Stimulated activated CD8-positive, alpha-beta memory T cell treated with anti-CD3 and anti-CD28 coated beads, Interleukin-7, amount 100 ng/mL, for 48 hours (primary cell): ENCODE data around the gene UBXN10.
A peak's percentile ranks its signal among the peaks of the same experiment; 100 is the strongest.

Source experiments
- DNase-seq, 2 donors: peaks; one replicate each; pipeline ENCODE4 v3.0.0-alpha.2; 2020; ENCODE audit warnings: low read depth in 1 of 2; ENCODE audit errors: extremely low read depth in 1 of 2

UBXN10 gene, protein sequence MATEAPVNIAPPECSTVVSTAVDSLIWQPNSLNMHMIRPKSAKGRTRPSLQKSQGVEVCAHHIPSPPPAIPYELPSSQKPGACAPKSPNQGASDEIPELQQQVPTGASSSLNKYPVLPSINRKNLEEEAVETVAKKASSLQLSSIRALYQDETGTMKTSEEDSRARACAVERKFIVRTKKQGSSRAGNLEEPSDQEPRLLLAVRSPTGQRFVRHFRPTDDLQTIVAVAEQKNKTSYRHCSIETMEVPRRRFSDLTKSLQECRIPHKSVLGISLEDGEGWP

DNA sequence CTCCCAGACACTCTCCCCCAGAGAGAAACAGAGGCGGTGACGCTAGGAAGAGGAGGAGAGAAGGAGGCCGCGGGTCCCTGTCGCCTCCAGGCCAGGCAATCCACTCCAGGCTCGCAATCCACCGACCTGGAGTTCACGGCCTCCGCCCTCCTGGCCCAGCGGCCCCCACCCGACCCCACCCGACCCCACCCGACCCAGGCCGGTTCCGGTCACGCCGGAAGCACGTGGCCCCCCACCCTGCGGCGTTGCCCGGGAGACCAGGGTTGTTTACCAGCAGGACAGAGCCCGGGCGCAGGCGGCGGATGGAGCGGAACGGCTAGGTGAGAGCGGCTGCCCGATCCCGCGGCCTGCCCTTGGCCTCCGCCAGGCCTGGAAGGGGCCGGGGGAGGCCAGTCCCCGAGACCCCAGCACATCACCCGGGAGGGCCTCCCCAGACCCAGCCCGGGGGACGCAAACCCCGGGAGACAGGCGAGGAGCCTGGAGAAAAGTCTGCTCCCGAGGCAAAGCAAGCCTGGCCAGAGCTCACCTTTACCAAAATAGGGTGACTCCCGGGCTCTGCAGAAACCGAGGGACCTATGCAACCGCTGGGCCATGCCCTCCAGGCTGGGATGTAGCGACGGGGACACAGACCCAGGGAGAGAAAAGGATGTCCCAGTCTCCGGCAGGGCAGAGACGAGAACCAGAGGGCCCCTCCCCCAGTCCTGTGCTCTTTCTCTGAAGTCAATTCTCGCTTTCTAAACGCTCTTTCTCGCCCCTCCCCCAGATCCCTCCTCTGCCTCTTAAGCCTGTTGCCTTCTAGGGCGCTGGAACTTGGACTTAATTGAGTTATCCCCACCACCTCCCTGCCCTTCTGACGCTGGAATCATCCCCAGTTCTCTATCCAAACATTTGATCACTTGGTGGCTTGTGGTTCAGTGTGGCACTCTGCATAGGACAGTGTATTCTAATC lies at the start of gene UBXN10, which contains the start of gene PLA2G2C:
TSS of gene UBXN10 (plus strand) at position 263 of the 949 bp plus-strand sequence. CDS start 4,466 bp downstream, outside the sequence.
TSS of gene PLA2G2C (minus strand) at position 685 of the 949 bp plus-strand sequence. CDS start 9,155 bp downstream, outside the sequence.
- peak; percentile 41 to 70 for DNase-seq

GRCh38 chr1:20136249-20136648 lies 49.6 kb upstream of the UBXN10 start:
- DNase-seq, result no peak

GRCh38 chr1:20137055-20137454 lies 48.8 kb upstream of the UBXN10 start:
- DNase-seq, result no peak

DNA sequence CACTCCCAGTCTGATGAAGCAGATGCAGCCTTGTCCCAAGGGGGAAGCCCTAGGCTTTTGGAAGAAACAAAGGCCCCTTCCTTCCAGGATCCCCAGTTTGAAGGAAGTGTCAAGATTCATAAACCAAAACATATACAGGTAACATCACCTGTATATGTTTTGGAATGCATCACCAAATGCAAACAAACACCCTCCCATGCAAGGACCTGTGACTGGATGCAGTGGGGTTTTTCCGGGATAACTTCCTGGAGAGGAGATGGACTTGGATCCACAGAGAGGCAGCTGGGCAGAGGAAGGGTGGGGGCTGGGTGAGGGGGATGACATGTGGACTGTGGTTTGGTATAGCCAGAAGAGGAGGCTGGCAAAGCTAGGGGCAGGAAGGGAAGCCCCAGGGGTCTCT lies 48.3 kb upstream of the UBXN10 start:
- no peak for DNase-seq

GRCh38 chr1:20138346-20138745 lies 47.5 kb upstream of the UBXN10 start:
- no peak for DNase-seq

GRCh38 chr1:20138961-20139550 lies 46.8 kb upstream of the UBXN10 start, which contains the start of gene PLA2G2F:
TSS of gene PLA2G2F (plus strand) at chr1:20139323. CDS start at chr1:20139428, 105 bp downstream.
- DNase-seq, result no peak

GRCh38 chr1:20139776-20140612 lies 45.9 kb upstream of the UBXN10 start:
- no peak for DNase-seq

- no peak for DNase-seq
These were observed 44.9 kb upstream of the UBXN10 start for GRCh38 chr1:20141001-20141400.

GRCh38 chr1:20141466-20141865 lies 44.4 kb upstream of the UBXN10 start:
- no peak for DNase-seq

DNA sequence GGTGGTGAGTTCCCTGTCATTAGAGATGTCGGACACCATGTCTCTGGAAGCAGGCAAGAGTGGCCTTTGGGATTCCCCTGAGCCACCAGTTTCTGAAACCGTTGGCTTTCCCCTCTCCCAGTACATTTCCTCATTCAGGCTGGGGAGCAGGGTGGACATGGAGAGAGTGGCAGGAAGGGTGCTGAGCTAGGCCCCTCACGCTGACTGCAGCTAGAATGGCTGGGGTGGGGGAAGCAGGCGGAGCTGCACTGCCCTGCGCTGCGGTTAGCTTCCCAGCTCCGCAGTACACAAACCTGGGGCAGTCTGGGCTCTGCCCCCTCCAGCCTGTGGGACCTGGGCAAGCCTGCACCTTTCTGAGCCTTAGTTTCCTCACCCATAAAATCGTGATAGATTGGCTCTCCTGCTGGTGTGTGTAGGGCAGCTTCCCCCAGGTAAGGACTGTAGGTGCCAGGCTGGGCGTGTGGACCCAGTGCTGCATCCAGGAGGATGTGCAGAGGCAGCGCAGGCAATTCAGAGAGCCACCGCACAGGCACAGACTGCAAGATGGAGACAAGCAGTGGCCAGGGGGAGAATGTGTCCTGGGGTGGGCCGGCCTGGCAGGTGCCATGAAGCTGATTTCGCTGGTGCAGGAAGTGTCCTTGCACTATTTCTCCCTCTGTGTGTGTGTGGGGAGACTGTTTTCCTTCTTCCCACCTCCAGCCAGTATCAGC lies 43.7 kb upstream of the UBXN10 start:
- DNase-seq, result no peak

- no peak for DNase-seq
These were observed 42.6 kb upstream of the UBXN10 start for GRCh38 chr1:20143318-20143717.

DNA sequence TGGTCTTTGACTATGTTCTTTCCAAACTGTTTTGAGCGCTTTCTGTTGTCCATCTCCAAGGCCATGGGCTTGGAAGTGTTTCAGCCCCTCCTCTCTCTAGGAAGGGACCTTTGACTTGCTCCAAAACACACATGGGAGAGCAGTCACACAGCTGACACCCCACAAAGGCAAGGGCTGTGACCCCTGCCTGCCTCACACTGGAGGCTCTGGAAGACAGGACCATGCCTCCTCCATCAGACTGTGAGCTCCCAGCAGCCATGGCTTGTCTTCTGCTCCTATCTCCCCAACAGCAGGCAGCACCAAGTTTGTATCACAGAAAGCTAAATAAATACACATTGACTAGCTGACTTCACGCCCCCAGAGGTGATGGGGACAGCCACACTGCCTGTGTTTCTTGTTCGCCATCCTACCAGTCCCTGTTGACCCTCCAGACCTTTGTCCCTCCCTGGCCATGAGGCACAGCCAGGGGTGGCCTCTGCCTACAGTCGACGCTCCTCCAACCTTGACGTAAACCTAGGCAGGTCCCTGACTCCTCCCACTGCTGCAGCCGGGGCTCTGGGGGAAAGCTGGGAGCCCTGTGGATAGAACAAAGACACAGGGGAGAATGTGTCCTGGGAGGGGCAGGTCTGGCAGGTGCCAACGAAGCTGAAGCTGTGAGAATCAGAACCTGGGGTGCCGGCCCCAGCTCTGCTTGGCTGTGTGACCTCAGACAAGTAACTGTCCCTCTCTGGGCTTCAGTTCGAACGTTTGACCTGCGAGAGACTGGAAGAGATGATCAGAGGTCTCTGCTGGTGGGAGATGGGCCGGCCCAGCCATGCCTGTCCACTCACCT lies 41.9 kb upstream of the UBXN10 start:
- no peak for DNase-seq

GRCh38 chr1:20147846-20148570 lies 37.9 kb upstream of the UBXN10 start:
- no peak for DNase-seq

DNA sequence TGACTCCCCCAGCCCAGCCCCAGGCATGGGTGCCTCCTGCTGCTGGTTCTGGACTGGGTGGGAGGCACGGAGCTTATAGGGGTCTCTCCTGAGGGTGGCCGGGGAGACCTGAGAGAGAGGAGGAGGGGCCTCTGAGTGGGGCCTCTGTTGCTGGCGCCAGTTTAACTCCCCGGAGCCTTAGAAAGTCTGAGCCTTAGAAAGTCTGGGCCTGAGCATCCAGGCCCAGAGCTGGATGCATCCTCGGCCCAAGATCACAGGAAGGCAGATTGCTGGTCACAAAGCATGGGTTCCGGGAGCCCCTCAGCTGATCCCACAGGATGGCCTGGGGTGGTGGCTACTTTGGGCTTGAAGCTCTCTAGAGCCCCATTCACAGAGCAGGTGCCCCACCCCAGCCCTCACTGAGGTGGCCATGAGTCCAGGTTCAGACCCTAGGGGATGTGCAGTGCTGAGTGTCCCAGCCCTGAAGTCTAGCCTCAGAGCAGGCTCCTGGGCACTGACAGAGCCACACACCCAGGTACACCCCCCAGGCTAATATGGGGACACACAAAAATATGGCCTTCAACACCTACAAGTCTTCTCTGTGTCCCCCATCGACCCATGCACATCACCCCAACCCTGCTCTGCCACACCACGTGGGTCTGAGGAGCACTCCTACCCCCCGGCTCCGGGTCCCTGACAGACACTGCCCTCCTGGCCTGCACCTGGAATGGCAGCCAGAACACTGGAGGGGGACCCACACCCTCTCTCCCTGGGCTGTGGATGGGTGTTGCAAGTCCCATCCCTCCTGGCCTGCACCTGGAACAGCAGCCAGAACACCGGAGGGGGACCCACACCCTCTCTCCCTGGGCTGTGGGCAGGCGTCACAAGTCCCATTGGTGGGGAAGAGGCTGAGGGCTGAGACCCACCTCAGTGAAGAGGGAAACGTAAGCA lies 37.1 kb upstream of the UBXN10 start:
- DNase-seq, result no peak

- DNase-seq, result no peak
These were observed 36.1 kb upstream of the UBXN10 start for GRCh38 chr1:20149601-20150325.

- no peak for DNase-seq
These were observed 35.6 kb upstream of the UBXN10 start for GRCh38 chr1:20150326-20150705.

GRCh38 chr1:20150969-20151368 lies 34.9 kb upstream of the UBXN10 start:
- DNase-seq, result no peak
